ENCODE data around the gene GMNN. TPM values are rescaled to one million over a fixed set of nuclear protein-coding genes. Genes with fewer than 3 reads are reported as not detected.

The GMNN gene
- total and polyA plus RNA-seq, 2 donors: 15.4 to 44.7 TPM

- no peaks in the 10 kb centered on the region for H3K36me3 ChIP-seq (ENCODE audit: insufficient read depth)
- DNase-seq (ENCODE audit: extremely low spot score): no peak
- no peak overlapping the region for H3K27ac ChIP-seq (ENCODE audit: low read depth)
- no peaks in the 10 kb centered on the region for H3K4me1 ChIP-seq (ENCODE audit: insufficient read depth)
- H3K4me3 ChIP-seq (ENCODE audit: low read depth, low read length): no peak overlapping the region
- 56% methylated on average over 9 of the region's 9 CpGs for WGBS
These were observed 7.9 kb upstream of the GMNN start for GRCh38 chr6:24766680-24767462.

DNA sequence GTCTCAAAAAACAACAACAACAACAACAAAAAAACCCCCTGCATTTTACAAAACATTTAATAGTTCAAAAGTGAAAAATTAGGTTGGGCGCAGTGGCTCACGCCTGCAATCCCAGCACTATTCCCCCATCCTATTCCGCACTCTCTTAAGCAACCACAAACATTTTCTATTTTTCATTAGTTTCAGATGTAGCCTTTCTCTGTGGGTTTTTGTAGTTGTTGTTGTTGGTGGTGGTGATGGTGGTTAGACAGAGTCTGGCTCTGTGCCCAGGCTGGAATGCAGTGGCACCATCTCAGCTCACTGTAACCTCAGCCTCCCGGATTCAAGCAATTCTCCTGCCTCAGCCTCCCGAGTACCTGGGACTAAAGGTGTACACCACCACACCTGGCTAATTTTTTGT lies 6.4 kb upstream of the GMNN start:
- Histone ChIP-seq H3K36me3 (ENCODE audit: insufficient read depth) (no peaks in the 10 kb centered on the region), H3K4me1 (ENCODE audit: insufficient read depth) (no peaks in the 10 kb centered on the region), H3K27ac (ENCODE audit: low read depth) (no peak overlapping the region), H3K4me3 (ENCODE audit: low read depth, low read length) (no peak overlapping the region)
- no peak for DNase-seq (ENCODE audit: extremely low spot score)
- WGBS: 93% methylated on average over 5 of the region's 5 CpGs

DNA sequence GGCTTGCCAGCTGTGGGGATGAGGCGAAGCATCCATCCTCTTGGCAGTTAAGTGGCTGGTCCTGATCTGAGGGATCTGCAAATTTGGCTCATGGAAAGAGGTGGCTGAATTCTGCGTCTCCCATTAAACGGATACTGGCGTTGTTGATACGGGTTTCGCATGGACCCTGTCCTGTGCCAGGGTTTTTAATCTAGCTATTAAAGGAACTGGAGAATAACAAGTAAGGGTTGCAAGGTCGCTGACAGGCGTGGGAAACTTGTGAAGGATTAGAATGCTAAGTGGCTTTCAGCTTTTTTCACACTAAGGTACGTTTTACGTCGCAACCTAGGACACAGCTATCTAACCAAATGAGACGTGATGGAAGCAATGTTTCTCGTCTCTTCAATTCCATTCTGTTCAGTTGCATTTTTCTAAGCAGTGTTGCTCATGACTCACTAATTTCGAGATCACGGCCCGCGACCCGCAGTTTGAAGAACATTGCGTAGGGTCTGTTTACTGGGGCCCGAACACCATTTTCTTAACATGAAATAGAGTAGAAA lies 852 bp downstream of the GMNN start:
- H3K4me1 ChIP-seq (ENCODE audit: insufficient read depth): no peaks in the 10 kb centered on the region
- no peak for DNase-seq (ENCODE audit: extremely low spot score)
- no peaks in the 10 kb centered on the region for H3K36me3 ChIP-seq (ENCODE audit: insufficient read depth)
- peak overlapping the region; percentile 40 for H3K27ac ChIP-seq (ENCODE audit: low read depth)
- peak overlapping the region; percentile 61 for H3K4me3 ChIP-seq (ENCODE audit: low read depth, low read length)
- 8% methylated on average over 20 of the region's 20 CpGs for WGBS

- WGBS: 72% methylated on average over 1 of the region's 1 CpG
- H3K36me3 ChIP-seq (ENCODE audit: insufficient read depth): no peaks in the 10 kb centered on the region
- DNase-seq (ENCODE audit: extremely low spot score): no peak
- H3K27ac ChIP-seq (ENCODE audit: low read depth): no peak overlapping the region
- H3K4me1 ChIP-seq (ENCODE audit: insufficient read depth): no peaks in the 10 kb centered on the region
- no peak overlapping the region for H3K4me3 ChIP-seq (ENCODE audit: low read depth, low read length)
These were observed 2.5 kb downstream of the GMNN start for GRCh38 chr6:24777227-24777626.

- WGBS: 90% methylated on average over 1 of the region's 1 CpG
- Histone ChIP-seq H3K27ac (ENCODE audit: low read depth) (peak overlapping the region; percentile 14), H3K4me3 (ENCODE audit: low read depth, low read length) (no peak overlapping the region)
These were observed 3.4 kb downstream of the GMNN start for GRCh38 chr6:24778121-24778520.

DNA sequence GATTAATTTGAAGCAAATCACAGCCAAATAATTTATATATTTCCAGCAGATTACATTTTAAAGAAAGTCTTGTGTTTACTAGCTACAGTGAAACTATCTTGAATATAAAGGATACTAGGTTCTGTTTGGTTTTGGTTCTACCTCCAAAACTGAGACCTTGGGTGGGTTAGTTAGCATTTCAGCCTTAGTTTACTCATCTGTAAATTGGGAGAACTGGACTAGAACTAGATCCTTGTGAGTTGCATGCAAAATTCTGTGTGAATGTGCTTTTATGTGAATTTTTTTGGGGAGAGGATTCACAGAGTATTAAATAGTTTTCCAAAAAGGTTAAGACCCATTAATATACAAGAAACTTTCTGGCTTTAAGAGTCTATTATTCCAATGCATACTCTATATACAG lies 4.1 kb downstream of the GMNN start:
- DNase-seq (ENCODE audit: extremely low spot score): no peak
- no peaks in the 10 kb centered on the region for H3K4me1 ChIP-seq (ENCODE audit: insufficient read depth)
- H3K36me3 ChIP-seq (ENCODE audit: insufficient read depth): peaks cover 1% of the 10 kb centered on the region
- H3K4me3 ChIP-seq (ENCODE audit: low read depth, low read length): no peak overlapping the region
- no peak overlapping the region for H3K27ac ChIP-seq (ENCODE audit: low read depth)

More at GRCh38 chr6:24778121-24778520, 3.4 kb downstream of the GMNN start:
- DNase-seq (ENCODE audit: extremely low spot score): no peak
- peaks cover 1% of the 10 kb centered on the region for H3K36me3 ChIP-seq (ENCODE audit: insufficient read depth)
- no peaks in the 10 kb centered on the region for H3K4me1 ChIP-seq (ENCODE audit: insufficient read depth)

GRCh38 chr6:24779416-24780016 lies 4.8 kb downstream of the GMNN start:
- no peaks in the 10 kb centered on the region for H3K4me1 ChIP-seq (ENCODE audit: insufficient read depth)
- no peak overlapping the region for H3K4me3 ChIP-seq (ENCODE audit: low read depth, low read length)
- no peak overlapping the region for H3K27ac ChIP-seq (ENCODE audit: low read depth)
- WGBS: 53% methylated on average over 3 of the region's 3 CpGs
- no peak for DNase-seq (ENCODE audit: extremely low spot score)
- peaks cover 1% of the 10 kb centered on the region for H3K36me3 ChIP-seq (ENCODE audit: insufficient read depth)

- Histone ChIP-seq H3K4me3 (ENCODE audit: low read depth, low read length) (no peak overlapping the region), H3K4me1 (ENCODE audit: insufficient read depth) (no peaks in the 10 kb centered on the region), H3K27ac (ENCODE audit: low read depth) (no peak overlapping the region), H3K36me3 (ENCODE audit: insufficient read depth) (peaks cover 1% of the 10 kb centered on the region)
- DNase-seq (ENCODE audit: extremely low spot score): no peak
- 93% methylated on average over 4 of the region's 4 CpGs for WGBS
These were observed 5.5 kb downstream of the GMNN start for GRCh38 chr6:24780206-24780605.

GRCh38 chr6:24788031-24788665 lies 13.4 kb downstream of the GMNN start:
- peaks cover 2% of the 10 kb centered on the region for H3K36me3 ChIP-seq (ENCODE audit: insufficient read depth)
- no peaks in the 10 kb centered on the region for H3K4me1 ChIP-seq (ENCODE audit: insufficient read depth)
- no peak overlapping the region for H3K27ac ChIP-seq (ENCODE audit: low read depth)
- no peak overlapping the region for H3K4me3 ChIP-seq (ENCODE audit: low read depth, low read length)
- WGBS: 97% methylated on average over 4 of the region's 4 CpGs
- no peak for DNase-seq (ENCODE audit: extremely low spot score)

DNA sequence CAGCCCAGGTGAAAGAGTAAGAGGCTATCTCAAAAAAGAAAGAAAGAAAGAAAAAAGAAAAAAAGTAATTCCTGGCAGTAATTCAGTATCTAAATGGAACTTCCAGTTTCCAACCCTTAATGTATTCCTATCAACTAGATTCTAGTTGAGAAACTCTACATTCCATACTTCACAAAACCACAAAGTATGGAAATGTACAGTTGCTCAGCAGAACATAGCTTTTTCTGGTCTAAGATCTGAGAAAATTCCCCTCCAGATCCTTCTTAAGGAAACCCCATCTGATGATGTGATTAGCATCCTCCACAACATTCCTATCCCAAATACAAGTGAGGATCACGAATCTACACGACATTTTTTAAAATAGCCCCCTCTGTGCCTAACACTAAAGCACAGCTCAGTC lies 20.4 kb downstream of the GMNN start:
- 88% methylated on average over 2 of the region's 2 CpGs for WGBS
- H3K4me1 ChIP-seq (ENCODE audit: insufficient read depth): no peaks in the 10 kb centered on the region
- H3K27ac ChIP-seq (ENCODE audit: low read depth): no peak overlapping the region
- no peak overlapping the region for H3K4me3 ChIP-seq (ENCODE audit: low read depth, low read length)
- DNase-seq (ENCODE audit: extremely low spot score): no peak
- H3K36me3 ChIP-seq (ENCODE audit: insufficient read depth): no peaks in the 10 kb centered on the region

- 96% methylated on average over 6 of the region's 6 CpGs for WGBS
- no peak overlapping the region for H3K27ac ChIP-seq (ENCODE audit: low read depth)
These were observed 22.0 kb downstream of the GMNN start for GRCh38 chr6:24796616-24797290.

GRCh38 chr6:24797596-24798216 lies 23.0 kb downstream of the GMNN start:
- Histone ChIP-seq H3K36me3 (ENCODE audit: insufficient read depth) (peaks cover 1% of the 10 kb centered on the region), H3K4me1 (ENCODE audit: insufficient read depth) (no peaks in the 10 kb centered on the region), H3K4me3 (ENCODE audit: low read depth, low read length) (no peak overlapping the region), H3K27ac (ENCODE audit: low read depth) (no peak overlapping the region)
- WGBS: 67% methylated on average over 6 of the region's 6 CpGs
- DNase-seq (ENCODE audit: extremely low spot score): no peak

More at GRCh38 chr6:24796616-24797290, 22.0 kb downstream of the GMNN start:
- Histone ChIP-seq H3K36me3 (ENCODE audit: insufficient read depth) (peaks cover 1% of the 10 kb centered on the region), H3K4me3 (ENCODE audit: low read depth, low read length) (no peak overlapping the region), H3K4me1 (ENCODE audit: insufficient read depth) (no peaks in the 10 kb centered on the region)
- DNase-seq (ENCODE audit: extremely low spot score): no peak

All from urinary bladder (tissue), 4 donors.